Measurements from ENCODE around the gene SINHCAF.
A peak's percentile ranks its signal among the peaks of the same experiment; 100 is the strongest.

Gene SINHCAF

DNA sequence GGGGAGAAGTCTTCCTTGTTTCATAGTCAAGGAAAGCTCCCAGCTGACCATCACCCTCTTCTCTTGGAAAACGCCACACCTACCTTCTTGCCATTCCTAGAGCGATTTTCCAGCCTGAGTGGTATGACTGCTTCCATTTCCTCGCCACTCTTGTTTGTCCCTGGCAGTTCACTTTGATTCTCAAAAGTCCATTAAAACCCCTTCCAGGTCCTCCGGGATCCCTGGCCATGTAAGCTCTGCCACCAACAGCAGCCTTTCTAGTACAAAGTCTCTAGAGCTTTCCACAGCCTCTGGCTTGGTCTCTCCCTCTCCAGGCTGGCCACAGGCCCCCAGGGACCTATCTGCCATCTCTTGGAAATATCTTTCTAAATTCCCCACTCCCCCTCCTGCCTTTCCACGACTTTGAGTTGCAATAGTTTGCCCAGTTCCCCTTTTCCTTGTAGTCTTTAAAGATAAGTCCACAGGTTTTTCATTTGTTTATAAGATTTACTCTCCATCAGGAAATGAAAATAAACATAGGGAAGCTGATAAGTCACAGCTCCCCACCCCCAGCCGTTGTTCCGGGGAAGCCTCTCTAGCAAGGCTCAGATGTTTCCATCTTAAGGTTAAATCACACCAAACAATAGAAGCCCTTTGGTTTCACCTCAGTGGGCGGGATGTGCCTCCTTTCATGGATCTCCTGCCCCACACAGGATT lies 42.9 kb upstream of the SINHCAF start:
- Histone ChIP-seq H3K4me3 (no peak overlapping the region), H3K27ac (no peak overlapping the region), H3K9me3 (no peaks in the 10 kb centered on the region), H3K27me3 (no peaks in the 10 kb centered on the region), H3K36me3 (no peaks in the 10 kb centered on the region), H3K4me1 (peaks cover 0 to 22% (median 11%) of the 10 kb centered on the region in 4 donors)
- peak in 1 of 2 donors; percentile 31 for DNase-seq
- TF ChIP-seq, protein P1, sequence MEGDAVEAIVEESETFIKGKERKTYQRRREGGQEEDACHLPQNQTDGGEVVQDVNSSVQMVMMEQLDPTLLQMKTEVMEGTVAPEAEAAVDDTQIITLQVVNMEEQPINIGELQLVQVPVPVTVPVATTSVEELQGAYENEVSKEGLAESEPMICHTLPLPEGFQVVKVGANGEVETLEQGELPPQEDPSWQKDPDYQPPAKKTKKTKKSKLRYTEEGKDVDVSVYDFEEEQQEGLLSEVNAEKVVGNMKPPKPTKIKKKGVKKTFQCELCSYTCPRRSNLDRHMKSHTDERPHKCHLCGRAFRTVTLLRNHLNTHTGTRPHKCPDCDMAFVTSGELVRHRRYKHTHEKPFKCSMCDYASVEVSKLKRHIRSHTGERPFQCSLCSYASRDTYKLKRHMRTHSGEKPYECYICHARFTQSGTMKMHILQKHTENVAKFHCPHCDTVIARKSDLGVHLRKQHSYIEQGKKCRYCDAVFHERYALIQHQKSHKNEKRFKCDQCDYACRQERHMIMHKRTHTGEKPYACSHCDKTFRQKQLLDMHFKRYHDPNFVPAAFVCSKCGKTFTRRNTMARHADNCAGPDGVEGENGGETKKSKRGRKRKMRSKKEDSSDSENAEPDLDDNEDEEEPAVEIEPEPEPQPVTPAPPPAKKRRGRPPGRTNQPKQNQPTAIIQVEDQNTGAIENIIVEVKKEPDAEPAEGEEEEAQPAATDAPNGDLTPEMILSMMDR (IDR thresholded peaks at IDR 0.05): no peak
- intact Hi-C loops (cut with DNase I; ENCODE audit: low total_unique reads): no loop called here

- no peak for DNase-seq
- H3K4me1 ChIP-seq: peaks cover 0 to 22% (median 15%) of the 10 kb centered on the region in 4 donors
- no peak overlapping the region for H3K4me3 ChIP-seq
- no peaks in the 10 kb centered on the region for H3K36me3 ChIP-seq
- H3K27me3 ChIP-seq: no peaks in the 10 kb centered on the region
- intact Hi-C loops (cut with DNase I; ENCODE audit: low total_unique reads): no loop called here
- TF ChIP-seq, protein P1 (IDR thresholded peaks at IDR 0.05): no peak
- H3K27ac ChIP-seq: no peak overlapping the region
- no peaks in the 10 kb centered on the region for H3K9me3 ChIP-seq
These were observed 40.2 kb upstream of the SINHCAF start for GRCh38 chr12:31366104-31366621.

DNA sequence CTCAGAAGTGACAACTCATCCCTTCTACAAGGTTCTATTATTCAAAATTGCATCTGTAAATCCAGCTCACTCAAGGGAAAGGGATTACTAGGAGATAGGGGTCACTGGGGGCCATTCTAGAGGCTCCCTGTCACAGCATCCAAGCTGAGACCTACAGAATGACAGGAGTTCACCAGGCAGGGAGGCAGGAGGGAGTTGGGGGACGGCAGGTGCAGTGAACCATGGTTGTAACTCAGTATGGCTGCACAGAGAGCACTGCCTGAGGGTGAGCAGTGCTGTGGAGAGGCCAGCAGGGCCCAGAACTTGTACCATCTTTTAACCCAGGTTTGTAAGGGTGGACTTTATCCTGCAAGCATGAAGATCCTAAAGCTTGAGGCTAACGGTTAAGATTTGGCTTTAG lies 37.9 kb upstream of the SINHCAF start:
- no peaks in the 10 kb centered on the region for H3K9me3 ChIP-seq
- H3K4me1 ChIP-seq: peaks cover 0 to 9% (median 3%) of the 10 kb centered on the region in 4 donors
- no peak for DNase-seq
- no peak overlapping the region for H3K4me3 ChIP-seq
- H3K27ac ChIP-seq: no peak overlapping the region
- no peaks in the 10 kb centered on the region for H3K36me3 ChIP-seq
- no peaks in the 10 kb centered on the region for H3K27me3 ChIP-seq
- intact Hi-C loops (cut with DNase I; ENCODE audit: low total_unique reads): no loop called here
- TF ChIP-seq, protein P1 (IDR thresholded peaks at IDR 0.05): no peak

DNA sequence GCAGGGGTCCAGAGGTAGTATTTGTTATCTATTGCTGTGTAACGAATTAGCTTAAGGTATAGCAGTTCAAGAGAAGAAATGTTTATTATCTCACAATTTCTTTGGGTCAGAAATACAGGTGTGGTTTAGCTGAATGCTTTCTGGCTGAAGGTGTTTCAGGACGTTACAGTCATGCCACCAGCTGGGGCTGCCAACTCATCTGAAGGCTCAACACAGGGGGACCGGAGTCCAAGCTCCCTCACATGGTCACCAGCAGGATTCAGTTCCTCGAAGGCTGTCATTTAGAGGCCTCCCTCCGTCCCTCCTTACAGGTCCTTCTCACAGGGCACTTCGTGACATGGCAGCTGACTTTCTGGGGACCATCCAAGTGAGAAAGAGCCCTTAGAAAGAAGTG lies 37.5 kb upstream of the SINHCAF start:
- Histone ChIP-seq H3K9me3 (no peaks in the 10 kb centered on the region), H3K36me3 (no peaks in the 10 kb centered on the region), H3K4me3 (no peak overlapping the region), H3K27me3 (no peaks in the 10 kb centered on the region), H3K27ac (no peak overlapping the region), H3K4me1 (peaks cover 0 to 9% (median 0%) of the 10 kb centered on the region in 4 donors)
- no peak for DNase-seq
- TF ChIP-seq, protein P1 (IDR thresholded peaks at IDR 0.05): no peak
- intact Hi-C loops (cut with DNase I; ENCODE audit: low total_unique reads): no loop called here

DNA sequence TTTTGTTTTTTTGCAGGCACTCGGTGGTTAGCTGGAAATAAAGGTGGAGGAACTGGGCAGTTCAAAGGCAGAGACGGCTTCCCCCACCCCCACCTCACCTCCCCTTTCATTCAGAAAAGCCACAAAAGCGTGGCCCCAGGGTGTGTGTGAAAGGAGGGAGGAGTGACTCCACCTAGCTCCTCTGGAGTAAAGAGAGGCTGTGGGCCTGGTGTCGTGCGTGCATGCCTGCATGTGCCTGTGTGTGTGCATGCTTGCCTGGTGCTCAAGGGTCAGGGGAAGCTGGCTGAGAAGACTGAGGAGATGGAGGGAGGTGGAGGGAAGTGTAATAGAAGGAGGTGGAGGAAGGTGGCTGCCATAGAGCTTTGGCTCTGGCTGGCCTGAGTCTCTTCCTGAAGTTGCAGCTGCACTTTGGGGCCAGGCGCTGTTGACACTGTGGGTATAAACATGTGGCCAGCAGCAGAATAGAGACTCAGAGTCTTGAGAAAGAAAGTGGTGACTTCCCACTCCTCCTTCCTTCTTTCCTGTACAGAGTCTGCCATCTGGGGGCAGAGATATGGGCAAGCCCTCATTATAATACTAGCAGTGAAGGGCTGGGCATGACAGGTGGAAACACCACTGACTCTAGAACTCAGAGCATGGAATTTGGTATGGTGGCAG lies 36.9 kb upstream of the SINHCAF start:
- H3K27me3 ChIP-seq: no peaks in the 10 kb centered on the region
- no peaks in the 10 kb centered on the region for H3K36me3 ChIP-seq
- TF ChIP-seq, protein P1 (IDR thresholded peaks at IDR 0.05): no peak
- no peak overlapping the region for H3K4me3 ChIP-seq
- H3K9me3 ChIP-seq: no peaks in the 10 kb centered on the region
- intact Hi-C loops (cut with DNase I; ENCODE audit: low total_unique reads): no loop called here
- DNase-seq: no peak
- no peak overlapping the region for H3K27ac ChIP-seq
- peaks cover 0 to 9% (median 0%) of the 10 kb centered on the region in 4 donors for H3K4me1 ChIP-seq

Data from tibial artery (tissue), 4 donors.